Upper lobe of right lung (tissue), 1 donor: ENCODE measurements around the gene USP44. TPM values are rescaled to one million over a fixed set of nuclear protein-coding genes. Genes with fewer than 3 reads are reported as not detected.
A peak's percentile ranks its signal among the peaks of the same experiment; 100 is the strongest.

Source experiments
- ATAC-seq: fragments of 200-7000 bp; cut with Tn5 transposase; one replicate; pipeline ENCODE4 v1.9.1; 2020; ENCODE audit warnings: mild to moderate bottlenecking, moderate library complexity
- DNase-seq: peaks from one replicate; pipeline ENCODE4 v3.0.0-alpha.2; 2020
- H3K27ac ChIP-seq: fragments of 200-600 bp; one replicate; pipeline ENCODE4 v1.8.0; 2022
- H3K27me3 ChIP-seq: fragments of 200-600 bp; one replicate; pipeline ENCODE4 v1.8.0; 2022; ENCODE audit warnings: mild to moderate bottlenecking
- H3K36me3 ChIP-seq: fragments of 200-600 bp; one replicate; pipeline ENCODE4 v1.8.0; 2022
- H3K4me1 ChIP-seq: fragments of 200-600 bp; one replicate; pipeline ENCODE4 v1.8.0; 2022
- H3K4me3 ChIP-seq: fragments of 200-600 bp; one replicate; pipeline ENCODE4 v1.8.0; 2022; ENCODE audit warnings: mild to moderate bottlenecking
- H3K9me3 ChIP-seq: fragments of 200-600 bp; one replicate; pipeline ENCODE4 v1.8.0; 2022
- intact Hi-C: fragments of 100-400 bp; cut with DNase I; formaldehyde crosslinking; loops from one replicate; pipeline ENCODE4 v1.11.0; 2022
- total RNA-seq: library from RNA; stranded (reverse); fragmentation: NEBNext Ultra II Directional; extraction: Animal tissue kit (Norgen Biotek cat#: 25700); gene quantifications from one replicate; pipeline ENCODE4 v1.2.1, GENCODE V29; 2021
- TF ChIP-seq, protein P1 (sequence below): fragments of 200-600 bp; IDR thresholded peaks from one replicate; pipeline ENCODE4 v1.8.0; 2022; ENCODE audit warnings: antibody characterized with exemption
- donor health status: DM: no; HTN: yes; CAD: no; lungs with severe emphysema.

USP44 gene
- total RNA-seq, 1 donor from 2014 or later = 14.9 TPM

DNA sequence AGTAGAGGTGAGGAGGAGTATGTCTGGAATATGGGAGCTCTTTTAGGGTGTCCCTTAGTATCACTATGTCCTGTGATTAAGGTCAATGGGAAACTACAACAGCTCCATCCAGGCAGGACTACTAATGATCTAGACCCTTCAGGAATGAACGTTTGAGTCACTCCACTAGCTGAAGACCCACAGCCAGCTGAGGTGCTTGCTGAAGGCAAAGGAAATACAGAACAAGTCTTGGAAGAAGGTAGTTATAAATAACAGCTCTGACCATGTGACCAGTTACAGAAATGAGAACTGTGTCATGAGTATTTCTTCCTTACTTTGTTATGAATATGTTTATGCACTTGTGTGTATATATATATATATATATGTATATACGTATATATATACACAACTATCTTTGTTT lies 40.5 kb upstream of the USP44 start:
- DNase-seq (no peak), ATAC-seq (no peak)
- Histone ChIP-seq H3K27ac (no peak overlapping the region), H3K36me3 (no peaks in the 10 kb centered on the region), H3K27me3 (no peaks in the 10 kb centered on the region), H3K4me3 (no peak overlapping the region), H3K9me3 (no peaks in the 10 kb centered on the region), H3K4me1 (no peaks in the 10 kb centered on the region)
- TF ChIP-seq, protein P1, sequence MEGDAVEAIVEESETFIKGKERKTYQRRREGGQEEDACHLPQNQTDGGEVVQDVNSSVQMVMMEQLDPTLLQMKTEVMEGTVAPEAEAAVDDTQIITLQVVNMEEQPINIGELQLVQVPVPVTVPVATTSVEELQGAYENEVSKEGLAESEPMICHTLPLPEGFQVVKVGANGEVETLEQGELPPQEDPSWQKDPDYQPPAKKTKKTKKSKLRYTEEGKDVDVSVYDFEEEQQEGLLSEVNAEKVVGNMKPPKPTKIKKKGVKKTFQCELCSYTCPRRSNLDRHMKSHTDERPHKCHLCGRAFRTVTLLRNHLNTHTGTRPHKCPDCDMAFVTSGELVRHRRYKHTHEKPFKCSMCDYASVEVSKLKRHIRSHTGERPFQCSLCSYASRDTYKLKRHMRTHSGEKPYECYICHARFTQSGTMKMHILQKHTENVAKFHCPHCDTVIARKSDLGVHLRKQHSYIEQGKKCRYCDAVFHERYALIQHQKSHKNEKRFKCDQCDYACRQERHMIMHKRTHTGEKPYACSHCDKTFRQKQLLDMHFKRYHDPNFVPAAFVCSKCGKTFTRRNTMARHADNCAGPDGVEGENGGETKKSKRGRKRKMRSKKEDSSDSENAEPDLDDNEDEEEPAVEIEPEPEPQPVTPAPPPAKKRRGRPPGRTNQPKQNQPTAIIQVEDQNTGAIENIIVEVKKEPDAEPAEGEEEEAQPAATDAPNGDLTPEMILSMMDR = no peak
- intact Hi-C loops = no loop called here

DNA sequence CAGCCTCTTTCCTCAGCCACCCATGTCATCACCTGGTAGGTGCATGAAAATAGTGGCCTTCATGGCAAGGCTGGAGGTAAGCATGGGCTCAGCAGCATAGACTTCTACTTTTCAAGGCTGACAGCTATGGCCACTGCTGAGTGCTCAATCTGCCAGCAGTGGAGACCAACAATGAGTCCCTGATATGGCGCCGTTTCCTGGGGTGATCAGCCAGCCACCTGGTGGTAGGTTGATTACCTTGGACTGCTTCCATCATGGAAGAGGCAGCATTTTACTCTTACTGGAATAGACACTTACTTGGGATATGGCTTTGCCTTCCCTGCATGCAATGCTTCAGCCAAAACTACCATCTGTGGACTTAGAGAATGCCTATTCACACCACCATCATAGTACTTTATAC lies 39.5 kb upstream of the USP44 start:
- no peaks in the 10 kb centered on the region for H3K36me3 ChIP-seq
- intact Hi-C loops = no loop called here
- no peaks in the 10 kb centered on the region for H3K9me3 ChIP-seq
- DNase-seq = no peak
- no peaks in the 10 kb centered on the region for H3K27me3 ChIP-seq
- TF ChIP-seq, protein P1 = no peak
- H3K27ac ChIP-seq = no peak overlapping the region
- ATAC-seq = no peak
- H3K4me1 ChIP-seq = no peaks in the 10 kb centered on the region
- H3K4me3 ChIP-seq = no peak overlapping the region

DNA sequence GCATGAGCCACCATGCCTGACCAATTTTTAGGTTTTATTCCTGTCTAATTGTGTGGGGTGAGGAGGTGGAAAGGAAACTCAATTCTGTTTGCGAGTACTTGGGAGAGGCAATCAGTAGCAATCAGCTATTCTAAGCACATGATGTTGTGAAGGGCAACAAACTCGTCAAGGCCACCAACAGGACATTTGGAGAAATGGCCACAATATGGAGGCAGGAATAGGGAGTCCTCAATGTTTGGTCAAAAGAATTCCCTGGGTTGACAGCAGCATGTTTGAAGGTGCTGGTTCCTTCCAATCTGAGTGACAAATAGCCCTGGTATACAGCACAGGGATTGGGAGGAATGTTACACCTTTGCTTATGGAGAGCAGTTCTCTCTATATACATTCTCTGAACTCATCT lies 32.7 kb upstream of the USP44 start:
- intact Hi-C loops = no loop called here

DNA sequence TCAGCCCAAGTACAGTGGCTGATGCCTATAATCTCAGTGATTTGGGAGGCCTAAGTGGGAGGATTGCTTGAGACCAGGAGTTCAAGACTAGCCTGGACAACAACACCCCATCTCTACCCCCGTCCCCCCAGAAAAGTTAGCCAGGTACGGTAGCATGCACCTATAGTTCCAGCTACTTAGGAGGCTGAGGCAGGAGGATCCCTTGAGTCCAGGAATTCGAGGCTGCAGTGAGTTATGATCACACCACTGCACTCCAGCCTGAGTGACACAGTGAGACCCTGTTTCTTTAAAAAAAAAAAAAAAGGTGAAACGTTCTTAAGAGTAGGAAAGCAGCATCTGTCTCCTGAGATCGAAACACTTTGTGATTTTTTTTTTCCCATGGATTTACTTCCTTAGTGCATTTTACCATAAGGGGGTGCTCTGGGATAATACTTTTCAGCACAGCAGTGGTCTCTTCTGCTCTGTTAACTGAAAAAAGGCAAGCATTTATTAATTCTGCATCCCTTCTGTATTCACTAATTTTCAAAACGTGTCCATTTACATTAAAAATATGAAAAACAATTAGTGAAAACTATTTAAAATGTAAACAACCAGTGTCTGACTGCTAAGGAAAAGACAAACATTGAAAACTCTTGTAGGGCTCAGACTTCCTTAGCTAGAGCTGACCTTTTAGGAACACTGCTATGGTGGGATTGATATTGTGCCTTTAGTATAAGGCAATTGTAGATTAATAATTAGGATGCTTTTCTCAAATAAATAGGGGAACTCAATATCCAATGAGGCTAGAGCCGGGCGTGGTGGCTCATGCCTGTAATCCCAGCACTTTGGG lies 31.2 kb upstream of the USP44 start:
- TF ChIP-seq, protein P1 = peak; percentile 45
- no peak for DNase-seq
- Histone ChIP-seq H3K4me3 (no peak overlapping the region), H3K9me3 (no peaks in the 10 kb centered on the region), H3K27ac (no peak overlapping the region), H3K27me3 (no peaks in the 10 kb centered on the region), H3K4me1 (no peaks in the 10 kb centered on the region), H3K36me3 (no peaks in the 10 kb centered on the region)
- intact Hi-C loops = no loop called here
- no peak for ATAC-seq

More for the DNA sequence above, 32.7 kb upstream of the USP44 start:
- Histone ChIP-seq H3K27ac (no peak overlapping the region), H3K4me3 (no peak overlapping the region), H3K36me3 (no peaks in the 10 kb centered on the region), H3K9me3 (no peaks in the 10 kb centered on the region), H3K27me3 (no peaks in the 10 kb centered on the region), H3K4me1 (no peaks in the 10 kb centered on the region)
- DNase-seq (no peak), ATAC-seq (no peak)
- TF ChIP-seq, protein P1 = no peak

DNA sequence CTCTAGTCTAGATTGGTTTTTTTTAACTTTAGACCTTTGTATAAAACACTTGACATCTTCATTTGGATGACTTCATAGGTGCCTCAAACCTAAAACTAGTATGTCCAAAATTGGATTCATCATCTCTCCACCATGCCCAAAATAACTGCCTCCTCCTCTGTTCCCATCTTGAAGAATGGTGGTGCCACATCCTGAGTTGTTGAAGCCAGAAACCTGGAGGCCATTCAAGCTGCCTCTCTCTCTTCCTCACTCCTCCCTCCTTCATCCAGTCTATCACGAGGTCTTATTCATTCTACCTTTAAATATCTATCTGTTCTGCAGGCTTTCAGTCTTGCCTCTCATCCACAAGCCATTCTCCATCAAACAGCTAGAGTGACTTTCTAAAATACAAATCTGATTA lies 26.5 kb upstream of the USP44 start:
- H3K36me3 ChIP-seq = no peaks in the 10 kb centered on the region
- no peak overlapping the region for H3K27ac ChIP-seq
- no peaks in the 10 kb centered on the region for H3K9me3 ChIP-seq
- DNase-seq = no peak
- intact Hi-C loops = no loop called here
- TF ChIP-seq, protein P1 = no peak
- H3K4me3 ChIP-seq = no peak overlapping the region
- no peak for ATAC-seq
- H3K27me3 ChIP-seq = no peaks in the 10 kb centered on the region
- H3K4me1 ChIP-seq = no peaks in the 10 kb centered on the region
